D341Med (cell line): ENCODE data around the gene HOXA5.

Experiments
- DNase-seq: peaks from one replicate; pipeline ENCODE4 v3.0.0; 2012; ENCODE audit warnings: low spot score

The HOXA5 gene

GRCh38 chr7:27117887-27118491, 25.5 kb downstream of the HOXA5 start:
- no peak for DNase-seq

- DNase-seq = no peak
These were observed 26.3 kb downstream of the HOXA5 start for GRCh38 chr7:27116962-27117886.

- DNase-seq = no peak
These were observed 27.2 kb downstream of the HOXA5 start for GRCh38 chr7:27116031-27116961.

- no peak for DNase-seq
These were observed 28.1 kb downstream of the HOXA5 start for GRCh38 chr7:27115221-27116026.

- DNase-seq = no peak
These were observed 28.6 kb downstream of the HOXA5 start for GRCh38 chr7:27114881-27115220.

- DNase-seq = no peak
These were observed 29.3 kb downstream of the HOXA5 start for GRCh38 chr7:27113991-27114769.

GRCh38 chr7:27112955-27113949, 30.2 kb downstream of the HOXA5 start:
- DNase-seq = no peak

- no peak for DNase-seq
These were observed 31.1 kb downstream of the HOXA5 start for GRCh38 chr7:27112361-27112760.

GRCh38 chr7:27111751-27112277, 31.7 kb downstream of the HOXA5 start:
- DNase-seq = no peak

- no peak for DNase-seq
These were observed 32.3 kb downstream of the HOXA5 start for GRCh38 chr7:27111042-27111750.

- no peak for DNase-seq
These were observed 33.1 kb downstream of the HOXA5 start for GRCh38 chr7:27110186-27111031.

- DNase-seq = no peak
These were observed 33.9 kb downstream of the HOXA5 start for GRCh38 chr7:27109466-27110185.

GRCh38 chr7:27108390-27109127, 34.9 kb downstream of the HOXA5 start:
- no peak for DNase-seq

GRCh38 chr7:27107391-27108381, 35.8 kb downstream of the HOXA5 start:
- no peak for DNase-seq

- no peak for DNase-seq
These were observed 36.6 kb downstream of the HOXA5 start for GRCh38 chr7:27106901-27107240.
